H9 (cell line): ENCODE results near the gene PLXNA4. TPM values are rescaled to one million over a fixed set of nuclear protein-coding genes. Genes with fewer than 3 reads are reported as not detected.

ENCODE experiments used
- DNase-seq: peaks from one replicate; pipeline ENCODE4 v3.0.0-alpha.2; 2017
- H2AFZ ChIP-seq: one replicate; pipeline ENCODE4 v1.6.1; 2013; ENCODE audit warnings: mild to moderate bottlenecking, low read length, control low read depth, moderate library complexity
- H2AK5ac ChIP-seq: 2 replicates; pipeline ENCODE4 v1.6.1; 2013; ENCODE audit warnings: low read length, control low read depth, mixed read lengths; ENCODE audit not compliant: insufficient read length
- H2BK120ac ChIP-seq: one replicate; pipeline ENCODE4 v1.6.1; 2013; ENCODE audit warnings: low read depth, mild to moderate bottlenecking, low read length, control low read depth, inconsistent platforms; ENCODE audit not compliant: poor library complexity, severe bottlenecking
- H2BK12ac ChIP-seq: 2 replicates; pipeline ENCODE4 v1.6.1; 2013; ENCODE audit warnings: low read length, control low read depth, mixed read lengths, low read depth; ENCODE audit not compliant: insufficient read length
- H2BK15ac ChIP-seq: 2 replicates; pipeline ENCODE4 v1.6.1; 2013; ENCODE audit warnings: low read depth, low read length, control low read depth
- H2BK20ac ChIP-seq: one replicate; pipeline ENCODE4 v1.6.1; 2013; ENCODE audit warnings: low read depth, mild to moderate bottlenecking, low read length, control low read depth, inconsistent platforms; ENCODE audit not compliant: poor library complexity, severe bottlenecking
- H2BK5ac ChIP-seq: 2 replicates; pipeline ENCODE4 v1.6.1; 2013; ENCODE audit warnings: low read length, control low read depth, mixed read lengths; ENCODE audit not compliant: insufficient read length
- H3K14ac ChIP-seq: 2 replicates; pipeline ENCODE4 v1.6.1; 2013; ENCODE audit warnings: low read length, control low read depth; ENCODE audit not compliant: insufficient read depth
- H3K18ac ChIP-seq: 2 replicates; pipeline ENCODE4 v1.6.1; 2013; ENCODE audit warnings: low read depth, mild to moderate bottlenecking, mixed read lengths, low read length, control low read depth; ENCODE audit not compliant: insufficient read length
- H3K23ac ChIP-seq: 2 replicates; pipeline ENCODE4 v1.6.1; 2013; ENCODE audit warnings: low read length, control low read depth, mixed read lengths, low read depth; ENCODE audit not compliant: insufficient read length
- H3K23me2 ChIP-seq: 2 replicates; pipeline ENCODE4 v1.6.1; 2013; ENCODE audit warnings: low read depth, mild to moderate bottlenecking, mixed read lengths, low read length, control low read depth; ENCODE audit not compliant: insufficient read length, poor library complexity, severe bottlenecking
- H3K27ac ChIP-seq: 2 replicates; pipeline ENCODE4 v1.5.1; 2013; ENCODE audit warnings: low read length, control low read depth, mixed read lengths, low read depth; ENCODE audit not compliant: insufficient read length
- H3K27me3 ChIP-seq: 2 replicates; pipeline ENCODE4 v1.6.1; 2013; ENCODE audit warnings: low read length, control low read depth, inconsistent platforms; ENCODE audit not compliant: insufficient read depth
- H3K4ac ChIP-seq: 2 replicates; pipeline ENCODE4 v1.6.1; 2013; ENCODE audit warnings: low read depth, mild to moderate bottlenecking, control low read depth, inconsistent platforms, low read length, moderate library complexity
- H3K4me1 ChIP-seq: 2 replicates; pipeline ENCODE4 v1.6.1; 2013; ENCODE audit warnings: low read length, control low read depth, inconsistent platforms; ENCODE audit not compliant: insufficient read depth
- H3K4me2 ChIP-seq: 2 replicates; pipeline ENCODE4 v1.6.1; 2013; ENCODE audit warnings: low read length, control low read depth, mixed read lengths; ENCODE audit not compliant: insufficient read length, insufficient read depth
- H3K56ac ChIP-seq: 2 replicates; pipeline ENCODE4 v1.6.1; 2013; ENCODE audit warnings: low read depth, mild to moderate bottlenecking, mixed read lengths, low read length, control low read depth; ENCODE audit not compliant: insufficient read length
- H3K79me1 ChIP-seq: 2 replicates; pipeline ENCODE4 v1.6.1; 2013; ENCODE audit warnings: low read depth, mild to moderate bottlenecking, moderate library complexity, low read length, control low read depth, inconsistent platforms; ENCODE audit not compliant: insufficient read depth, poor library complexity, severe bottlenecking
- H3K79me2 ChIP-seq: 2 replicates; pipeline ENCODE4 v1.6.1; 2013; ENCODE audit warnings: low read length, control low read depth, inconsistent platforms; ENCODE audit not compliant: insufficient read depth
- H3K9ac ChIP-seq: 2 replicates; pipeline ENCODE4 v1.6.1; 2013; ENCODE audit warnings: low read length, control low read depth, mixed read lengths; ENCODE audit not compliant: insufficient read length; ENCODE audit errors: extremely low read depth
- H3K9me3 ChIP-seq: one replicate; pipeline ENCODE4 v1.6.1; 2013; ENCODE audit warnings: low read depth, low read length, inconsistent platforms; ENCODE audit not compliant: control insufficient read depth
- H3T11ph ChIP-seq: one replicate; pipeline ENCODE4 v1.6.1; 2013; ENCODE audit warnings: mild to moderate bottlenecking, low read length, control low read depth, inconsistent platforms
- H4K20me1 ChIP-seq: one replicate; pipeline ENCODE4 v1.6.1; 2013; ENCODE audit not compliant: control insufficient read depth, insufficient read length, insufficient read depth
- H4K5ac ChIP-seq: 2 replicates; pipeline ENCODE4 v1.6.1; 2013; ENCODE audit warnings: low read depth, mild to moderate bottlenecking, mixed read lengths, low read length, control low read depth; ENCODE audit not compliant: insufficient read length
- H4K8ac ChIP-seq: replicated peaks from 2 replicates; pipeline ENCODE4 v1.6.1; 2013; ENCODE audit warnings: low read length, control low read depth, mixed read lengths, low read depth; ENCODE audit not compliant: insufficient read length
- H4K91ac ChIP-seq: 2 replicates; pipeline ENCODE4 v1.6.1; 2013; ENCODE audit warnings: low read depth, mild to moderate bottlenecking, moderate library complexity, mixed read lengths, low read length, control low read depth; ENCODE audit not compliant: insufficient read length
- H3K27ac Mint-ChIP-seq, 3 experiments: 2 replicates in 2 of 3; 3 replicates in 1 of 3; pipeline ENCODE4 v1.8.0; 2020 to 2021; ENCODE audit warnings: mixed read lengths in 3 of 3, mild to moderate bottlenecking in 1 of 3, moderate library complexity in 1 of 3
- H3K27me3 Mint-ChIP-seq: 2 replicates; pipeline ENCODE4 v1.8.0; 2021; ENCODE audit warnings: low read depth, mild to moderate bottlenecking, moderate library complexity, mixed read lengths
- H3K36me3 Mint-ChIP-seq, 3 experiments: 2 replicates in 2 of 3; 3 replicates in 1 of 3; pipeline ENCODE4 v1.8.0; 2020 to 2021; ENCODE audit warnings: low read depth in 3 of 3, mixed read lengths in 3 of 3; ENCODE audit not compliant: insufficient read depth in 1 of 3
- H3K4me1 Mint-ChIP-seq, 2 experiments: 2 replicates each; pipeline ENCODE4 v1.8.0; 2020; ENCODE audit warnings: mixed read lengths in 2 of 2
- H3K4me3 Mint-ChIP-seq, 2 experiments: 2 replicates in 1 of 2; 3 replicates in 1 of 2; pipeline ENCODE4 v1.8.0; 2020 to 2021; ENCODE audit warnings: mild to moderate bottlenecking in 2 of 2, mixed read lengths in 2 of 2, moderate library complexity in 1 of 2
- H3K9me3 Mint-ChIP-seq, 2 experiments: 2 replicates in 1 of 2; 3 replicates in 1 of 2; pipeline ENCODE4 v1.8.0; 2020; ENCODE audit warnings: mild to moderate bottlenecking in 2 of 2, mixed read lengths in 2 of 2, moderate library complexity in 1 of 2
- CTCF ChIP-seq: fragments of 200-600 bp; sonication (generic); conservative IDR thresholded peaks from 3 replicates; pipeline ENCODE4 v1.8.0; 2021; ENCODE audit warnings: antibody characterized with exemption, mild to moderate bottlenecking
- WGBS: extraction: QIAGEN DNeasy Blood & Tissue Kit; methylation state at CpG from one replicate; pipeline ENCODE4 v1.1.7; 2013; ENCODE audit warnings: missing lambda C conversion rate, low lambda C conversion rate, mixed read lengths; ENCODE audit not compliant: insufficient read length; ENCODE audit errors: extremely low coverage; 5-methylcytosine and 5-hydroxymethylcytosine counted together
- total RNA-seq: library from RNA; stranded (reverse); gene quantifications from 2 replicates; pipeline ENCODE4 v1.2.1, GENCODE V29; 2021

PLXNA4 gene
- total RNA-seq, 1 experiment from 2014 or later = 0.35 TPM

- Mint-ChIP-seq H3K9me3 (peaks cover 0 to 2% of the 10 kb centered on the region in 2 experiments; a peak in 2 of 5 replicates), H3K27ac (peak overlapping the region in 1 of 3 experiments; percentile 71; a peak in 1 of 7 replicates), H3K4me1 (peaks cover 42 to 49% of the 10 kb centered on the region in 2 experiments), H3K36me3 (peaks cover 0 to 2% (median 0%) of the 10 kb centered on the region in 3 experiments; a peak in 2 of 7 replicates), H3K4me3 (no peak overlapping the region), H3K27me3 (peaks cover 35% of the 10 kb centered on the region)
- WGBS = no CpG with 5 or more reads among the region's 8 CpGs
- no peak overlapping the region for H4K91ac ChIP-seq
- H2BK12ac ChIP-seq = no peak overlapping the region
- no peaks in the 10 kb centered on the region; the same call in 1 of the 2 replicates for H3K27me3 ChIP-seq
- no peak overlapping the region for H3K23ac ChIP-seq
- H2AFZ ChIP-seq = no peak overlapping the region
- H2BK20ac ChIP-seq = no peak overlapping the region
- H3K79me1 ChIP-seq = no peaks in the 10 kb centered on the region
- no peak overlapping the region for H2BK120ac ChIP-seq
- H4K8ac ChIP-seq = no peak overlapping the region
- H3K9ac ChIP-seq = no peak overlapping the region
- no peaks in the 10 kb centered on the region for H3K23me2 ChIP-seq
- H3K27ac ChIP-seq = no peak overlapping the region
- DNase-seq = no peak
- no peak overlapping the region for H3K4me2 ChIP-seq
- H3K18ac ChIP-seq = no peak overlapping the region
- no peak overlapping the region for H2BK5ac ChIP-seq
- H2BK15ac ChIP-seq = no peak overlapping the region
- peaks cover 3% of the 10 kb centered on the region; the same call in 1 of the 2 replicates for H3K4me1 ChIP-seq
- H3K56ac ChIP-seq = no peak overlapping the region
- H4K20me1 ChIP-seq = no peaks in the 10 kb centered on the region
- no peaks in the 10 kb centered on the region for H3K79me2 ChIP-seq
- no peak overlapping the region for H3K4ac ChIP-seq
- H3K9me3 ChIP-seq = no peaks in the 10 kb centered on the region
- H4K5ac ChIP-seq = no peak overlapping the region
- TF ChIP-seq CTCF = no peak
- no peak overlapping the region for H2AK5ac ChIP-seq
- H3K14ac ChIP-seq = no peak overlapping the region
- no peak overlapping the region for H3T11ph ChIP-seq
Observed at GRCh38 chr7:132537456-132538145, 38.7 kb downstream of the PLXNA4 start.
